Hippocampal formation (tissue), 2 donors: ENCODE data around the gene BTG2.
"Not testable (repeated sequence)": the region's sequence is repeated elsewhere in the genome, so short reads cannot be mapped to it uniquely, and the experiment has no call there.

Experiments used
- DNase-seq, 2 donors: peaks; one replicate each; lab custom pipeline; 2025; lab: John Stamatoyannopoulos, UW

BTG2 gene

GRCh38 chr1:203295796-203296195 is 9.5 kb upstream of the BTG2 start:
- DNase-seq: no peak

- DNase-seq: no peak
Observed at GRCh38 chr1:203296460-203297073, 8.8 kb upstream of the BTG2 start.

GRCh38 chr1:203299169-203299568 is 6.2 kb upstream of the BTG2 start:
- no peak for DNase-seq

- not testable (repeated sequence) for DNase-seq
Observed at GRCh38 chr1:203299719-203300429, 5.4 kb upstream of the BTG2 start.

GRCh38 chr1:203300441-203301330 is 4.6 kb upstream of the BTG2 start:
- DNase-seq: no peak

GRCh38 chr1:203301331-203301668 is 4.0 kb upstream of the BTG2 start:
- DNase-seq: no peak

- no peak for DNase-seq
Observed at GRCh38 chr1:203302456-203302855, 2.9 kb upstream of the BTG2 start.

GRCh38 chr1:203302894-203303293 is 2.4 kb upstream of the BTG2 start:
- no peak for DNase-seq

- no peak for DNase-seq
Observed at GRCh38 chr1:203304391-203304918, 864 bp upstream of the BTG2 start.

GRCh38 chr1:203305809-203306088 is 430 bp downstream of the BTG2 start:
- DNase-seq: no peak

GRCh38 chr1:203306089-203306964 is 1.0 kb downstream of the BTG2 start:
- DNase-seq: peak; percentile 63 to 69

GRCh38 chr1:203306965-203307541 is 1.7 kb downstream of the BTG2 start:
- DNase-seq: no peak

GRCh38 chr1:203307641-203308126 is 2.4 kb downstream of the BTG2 start:
- no peak for DNase-seq

- no peak for DNase-seq
Observed at GRCh38 chr1:203308328-203308922, 3.1 kb downstream of the BTG2 start.

- DNase-seq: no peak
Observed at GRCh38 chr1:203308923-203309331, 3.6 kb downstream of the BTG2 start.

GRCh38 chr1:203311368-203312301 is 6.3 kb downstream of the BTG2 start:
- DNase-seq: no peak

- DNase-seq: not testable (repeated sequence)
Observed at GRCh38 chr1:203314025-203314759, 8.9 kb downstream of the BTG2 start.

- DNase-seq: no peak
Observed at GRCh38 chr1:203316626-203317093, 11.3 kb downstream of the BTG2 start.
